NCI-H510A (cell line): Measurements from ENCODE around the gene PRDM16.

Source experiments
- DNase-seq: peaks from one replicate; lab custom pipeline; 2025; lab: John Stamatoyannopoulos, UW

PRDM16 gene

DNA sequence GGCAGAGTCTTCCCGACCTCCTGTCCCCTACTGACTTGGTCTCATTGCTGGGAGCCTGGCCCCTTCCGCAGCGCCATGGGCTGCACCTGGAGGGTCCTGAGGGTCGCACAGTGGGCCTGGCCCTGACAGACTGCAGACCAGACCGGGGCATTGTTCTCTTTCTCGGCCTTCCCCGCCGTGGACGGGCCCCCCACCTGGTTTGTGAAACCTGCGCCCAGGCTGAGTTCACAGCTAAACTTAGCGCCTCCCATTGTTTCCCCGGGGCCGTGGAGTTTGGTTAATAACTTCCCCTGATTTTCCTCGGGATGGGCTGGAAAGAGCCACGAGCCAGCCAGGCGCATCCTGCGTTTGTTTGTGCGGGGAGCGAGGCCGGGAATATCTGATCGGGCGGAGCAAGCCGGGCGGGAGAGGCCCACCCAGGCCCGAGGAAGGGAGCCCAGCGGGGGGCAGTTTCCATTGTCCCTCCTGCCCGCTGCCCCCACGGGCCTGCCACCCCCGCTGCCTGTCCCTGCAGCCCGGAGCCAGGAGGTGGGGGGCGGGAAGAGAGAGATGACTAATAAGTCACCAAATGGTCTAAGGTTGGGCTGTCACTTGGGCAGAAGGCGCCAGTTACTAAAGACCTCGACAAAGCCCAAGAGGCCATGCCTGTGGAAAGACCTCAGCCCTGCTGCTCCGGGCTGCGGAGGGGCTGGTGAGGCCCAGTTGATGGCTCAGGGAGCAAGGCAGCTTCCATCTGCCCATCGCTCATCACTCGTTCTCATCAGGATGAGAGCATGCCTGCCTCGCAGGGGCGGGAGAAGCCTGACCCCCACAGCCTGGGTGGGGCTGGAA, 346.5 kb downstream of the PRDM16 start:
- DNase-seq = no peak

GRCh38 chr1:3417082-3417739, 348.2 kb downstream of the PRDM16 start:
- no peak for DNase-seq

DNA sequence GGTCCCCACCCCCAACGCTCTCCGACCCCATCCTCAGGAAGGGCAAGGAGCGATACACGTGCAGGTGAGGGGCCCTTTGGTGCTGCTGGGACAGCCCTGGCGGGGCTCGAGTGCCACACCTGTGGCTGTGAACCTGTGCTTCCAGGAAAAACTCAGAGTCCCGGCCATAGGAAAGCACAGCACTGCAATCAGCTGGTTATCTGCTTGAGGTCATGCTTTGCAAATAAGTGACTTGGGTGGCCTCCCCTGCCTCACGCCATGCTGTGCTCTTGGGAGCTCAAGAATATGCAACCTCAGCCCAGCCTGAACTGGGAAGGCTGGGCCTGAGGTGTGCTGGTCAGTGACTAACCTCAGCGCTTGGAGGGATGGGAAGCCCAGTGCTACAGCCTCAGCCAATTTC, 348.9 kb downstream of the PRDM16 start:
- DNase-seq = no peak

DNA sequence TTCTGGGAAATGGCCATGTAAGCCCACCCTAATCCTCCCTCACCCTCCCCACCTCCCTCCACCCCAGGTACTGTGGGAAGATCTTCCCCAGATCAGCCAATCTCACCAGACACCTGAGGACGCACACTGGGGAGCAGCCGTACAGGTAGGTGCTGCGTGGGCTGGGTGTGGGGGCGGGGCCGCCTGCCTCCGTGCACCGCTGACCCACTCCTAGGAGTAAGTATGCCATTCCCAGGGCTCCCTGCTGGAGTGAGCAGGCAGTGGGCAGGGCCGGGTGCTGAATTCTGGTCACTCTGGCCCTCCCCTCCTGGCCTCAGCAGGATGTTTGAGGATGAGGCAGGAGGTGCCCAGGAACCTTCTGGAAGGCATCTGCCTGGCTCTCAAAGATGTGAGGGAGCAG, 349.6 kb downstream of the PRDM16 start:
- DNase-seq = no peak

DNA sequence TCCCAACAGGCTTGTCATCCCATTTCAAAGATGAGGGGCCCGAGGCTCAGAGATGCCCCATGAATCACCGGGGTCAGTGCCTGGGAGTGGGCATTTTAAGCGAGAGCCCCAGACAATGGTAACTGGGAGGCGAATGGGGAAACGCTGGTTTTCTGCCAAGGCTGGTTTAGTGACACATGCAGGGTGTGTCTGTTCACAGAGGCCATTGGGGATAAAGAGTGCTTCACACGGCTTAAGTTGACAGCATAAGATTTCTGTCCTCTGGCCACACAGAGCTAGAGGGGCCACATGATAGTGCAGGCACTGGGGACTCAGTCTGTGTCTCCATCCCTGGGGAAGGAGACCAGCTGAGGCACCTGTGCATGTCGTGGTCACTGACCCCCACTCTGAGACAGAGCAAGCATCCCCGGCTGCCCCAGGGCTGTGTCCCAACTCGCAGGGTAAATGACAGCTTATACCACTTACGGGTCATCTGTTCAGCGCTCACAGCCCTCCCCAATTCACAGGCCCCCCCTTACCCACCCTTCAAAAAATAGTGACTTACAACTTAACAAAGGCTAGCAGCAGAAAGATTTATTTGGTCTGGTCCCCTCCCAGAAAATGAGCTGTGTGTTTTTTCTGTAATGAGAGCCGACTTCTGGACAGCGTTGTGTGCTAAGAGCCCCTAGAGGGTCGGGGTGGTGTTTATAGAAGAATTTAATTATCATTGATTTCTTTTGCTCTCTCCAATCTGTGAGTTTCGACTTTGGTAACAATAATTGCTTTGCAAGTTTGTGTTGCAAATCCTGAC, 350.6 kb downstream of the PRDM16 start:
- DNase-seq = no peak

GRCh38 chr1:3420218-3420951, 351.4 kb downstream of the PRDM16 start:
- no peak for DNase-seq

- no peak for DNase-seq
Measured at GRCh38 chr1:3422638-3423037, 353.6 kb downstream of the PRDM16 start.

DNA sequence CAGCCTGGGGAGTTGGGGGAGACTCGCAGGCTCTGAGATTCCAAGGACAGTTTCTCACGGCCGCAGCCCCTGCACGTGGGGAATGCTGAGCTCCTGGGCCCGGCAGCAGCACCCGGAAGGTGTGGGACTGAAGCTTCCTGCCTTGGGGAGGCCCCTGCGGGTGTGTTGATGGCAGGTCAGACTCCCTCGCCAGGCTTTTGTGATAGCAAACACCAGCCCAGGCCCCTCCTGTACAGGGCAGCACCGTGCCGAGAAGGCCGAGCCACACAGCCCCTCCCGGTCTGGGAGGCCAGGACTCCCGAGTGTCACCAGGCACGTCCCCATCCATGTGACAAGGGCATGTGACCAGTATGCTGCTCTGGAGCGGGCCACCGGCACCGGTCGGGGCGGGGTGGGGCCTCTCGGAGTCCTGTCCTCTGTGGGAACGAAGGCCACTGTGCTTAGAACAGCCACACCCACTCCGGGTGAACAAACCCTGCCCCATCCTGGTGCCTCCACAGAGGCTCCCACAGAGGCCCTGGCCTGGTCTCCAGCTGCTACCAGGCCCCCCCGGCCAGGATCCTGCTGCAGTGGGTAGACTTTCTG, 354.3 kb downstream of the PRDM16 start:
- no peak for DNase-seq

DNA sequence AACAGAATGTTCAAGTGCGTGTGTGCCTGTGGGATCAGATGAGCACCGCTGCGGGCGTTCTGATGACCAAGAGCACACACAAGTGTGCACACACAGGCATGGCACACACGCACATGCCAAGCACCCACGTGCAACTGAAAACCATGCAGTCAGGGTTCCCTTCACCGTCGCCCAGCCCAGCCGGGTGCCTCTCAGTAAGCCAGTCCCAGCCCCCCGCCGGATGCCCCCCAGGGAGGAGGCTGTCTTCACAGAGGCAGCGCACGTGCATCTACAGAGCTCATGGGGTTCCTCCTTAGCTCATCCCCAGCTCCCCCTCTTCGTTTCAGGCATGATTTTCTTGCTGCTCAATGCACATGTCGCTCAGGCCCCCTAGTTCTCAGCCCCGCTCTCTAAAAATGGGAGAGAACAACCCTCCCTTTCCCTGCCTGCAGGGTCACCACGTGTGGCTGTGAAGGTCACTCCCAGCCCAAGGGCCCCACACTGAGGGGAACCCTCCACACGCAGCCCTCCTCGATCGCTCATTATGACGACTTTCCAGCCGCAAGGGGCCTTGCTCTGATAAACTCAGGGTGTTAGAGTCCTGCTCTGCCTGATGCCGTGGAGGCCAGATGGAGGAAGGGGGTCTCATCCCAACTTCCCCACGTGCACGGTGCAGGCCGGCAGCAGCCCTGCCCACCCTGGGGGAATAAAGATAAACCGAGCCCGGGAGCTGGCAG, 355.1 kb downstream of the PRDM16 start:
- DNase-seq = no peak

DNA sequence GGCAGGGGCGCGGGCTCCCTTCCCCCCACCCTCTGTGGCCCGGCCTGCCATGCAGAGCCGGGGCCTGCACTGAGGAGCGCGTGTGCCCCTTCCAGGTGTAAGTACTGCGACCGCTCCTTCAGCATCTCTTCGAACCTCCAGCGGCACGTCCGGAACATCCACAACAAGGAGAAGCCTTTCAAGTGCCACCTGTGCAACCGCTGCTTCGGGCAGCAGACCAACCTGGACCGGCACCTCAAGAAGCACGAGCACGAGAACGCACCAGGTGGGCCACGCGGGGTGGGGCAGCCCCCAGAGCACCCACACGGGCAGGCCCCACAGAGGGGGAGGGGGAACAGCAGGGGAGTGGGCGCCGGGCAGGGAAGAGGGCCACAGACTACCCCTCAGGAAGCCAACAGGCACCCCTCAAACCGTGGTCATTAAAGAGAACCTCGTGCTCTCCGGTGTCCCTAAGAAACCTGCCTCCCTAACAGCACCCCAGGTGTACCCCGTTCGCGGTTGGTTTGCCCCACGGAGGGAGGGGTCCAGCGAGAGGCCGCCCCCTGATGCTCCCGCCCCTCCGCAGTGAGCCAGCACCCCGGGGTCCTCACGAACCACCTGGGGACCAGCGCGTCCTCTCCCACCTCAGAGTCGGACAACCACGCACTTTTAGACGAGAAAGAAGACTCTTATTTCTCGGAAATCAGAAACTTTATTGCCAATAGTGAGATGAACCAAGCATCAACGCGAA, 356.6 kb downstream of the PRDM16 start:
- DNase-seq = no peak

GRCh38 chr1:3426956-3427535, 358.0 kb downstream of the PRDM16 start:
- no peak for DNase-seq

- DNase-seq = no peak
Measured at GRCh38 chr1:3427711-3428704, 359.0 kb downstream of the PRDM16 start.

- no peak for DNase-seq
Measured at GRCh38 chr1:3428899-3429298, 359.9 kb downstream of the PRDM16 start.

- no peak for DNase-seq
Measured at GRCh38 chr1:3429320-3429719, 360.3 kb downstream of the PRDM16 start.

GRCh38 chr1:3429766-3430165, 360.8 kb downstream of the PRDM16 start:
- DNase-seq = no peak

DNA sequence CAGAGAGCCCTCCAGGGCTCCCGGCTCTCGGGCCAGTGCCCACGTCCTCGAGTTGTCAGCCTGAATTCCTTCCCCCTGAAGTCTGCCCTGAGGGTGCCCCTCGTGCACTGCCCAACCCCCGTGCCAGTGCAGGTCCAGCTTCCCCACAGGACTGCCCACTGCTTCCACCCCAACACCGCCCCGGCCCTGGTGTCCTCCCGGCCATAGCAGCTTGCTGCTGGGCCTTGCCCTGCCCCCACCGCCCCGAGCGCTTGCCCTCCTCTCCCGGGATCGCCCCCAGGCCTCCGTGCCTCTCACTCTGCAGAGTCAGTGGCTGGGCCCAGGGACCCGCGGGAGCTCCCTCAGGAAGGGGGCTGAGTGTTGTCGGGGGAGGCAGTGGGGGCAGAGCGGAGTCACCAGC, 361.4 kb downstream of the PRDM16 start:
- DNase-seq = no peak

DNA sequence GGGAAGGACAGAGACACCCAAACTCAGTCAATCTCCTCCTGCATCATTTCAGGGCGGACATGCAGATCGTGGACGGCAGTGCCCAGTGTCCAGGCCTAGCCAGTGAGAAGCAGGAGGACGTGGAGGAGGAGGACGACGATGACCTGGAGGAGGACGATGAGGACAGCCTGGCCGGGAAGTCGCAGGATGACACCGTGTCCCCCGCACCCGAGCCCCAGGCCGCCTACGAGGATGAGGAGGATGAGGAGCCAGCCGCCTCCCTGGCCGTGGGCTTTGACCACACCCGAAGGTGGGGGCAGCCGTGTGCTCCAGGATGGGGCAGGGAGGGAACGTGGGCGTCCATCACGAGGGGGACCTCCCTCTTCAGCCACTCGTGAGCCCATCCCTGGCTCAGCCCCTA, 361.8 kb downstream of the PRDM16 start:
- no peak for DNase-seq

- DNase-seq = no peak
Measured at GRCh38 chr1:3431266-3431665, 362.3 kb downstream of the PRDM16 start.

- no peak for DNase-seq
Measured at GRCh38 chr1:3431686-3432085, 362.7 kb downstream of the PRDM16 start.
